NK-92 treated with Interleukin-12 subunit alpha and Interleukin-12 subunit beta, amount 100 ng/mL, for 24 hours (cell line): ENCODE results near the gene NFYA.
"Not testable (repeated sequence)": the region's sequence is repeated elsewhere in the genome, so short reads cannot be mapped to it uniquely, and the experiment has no call there.

Source experiments
- DNase-seq: peaks from one replicate; lab custom pipeline; 2025; lab: John Stamatoyannopoulos, UW

NFYA gene

DNA sequence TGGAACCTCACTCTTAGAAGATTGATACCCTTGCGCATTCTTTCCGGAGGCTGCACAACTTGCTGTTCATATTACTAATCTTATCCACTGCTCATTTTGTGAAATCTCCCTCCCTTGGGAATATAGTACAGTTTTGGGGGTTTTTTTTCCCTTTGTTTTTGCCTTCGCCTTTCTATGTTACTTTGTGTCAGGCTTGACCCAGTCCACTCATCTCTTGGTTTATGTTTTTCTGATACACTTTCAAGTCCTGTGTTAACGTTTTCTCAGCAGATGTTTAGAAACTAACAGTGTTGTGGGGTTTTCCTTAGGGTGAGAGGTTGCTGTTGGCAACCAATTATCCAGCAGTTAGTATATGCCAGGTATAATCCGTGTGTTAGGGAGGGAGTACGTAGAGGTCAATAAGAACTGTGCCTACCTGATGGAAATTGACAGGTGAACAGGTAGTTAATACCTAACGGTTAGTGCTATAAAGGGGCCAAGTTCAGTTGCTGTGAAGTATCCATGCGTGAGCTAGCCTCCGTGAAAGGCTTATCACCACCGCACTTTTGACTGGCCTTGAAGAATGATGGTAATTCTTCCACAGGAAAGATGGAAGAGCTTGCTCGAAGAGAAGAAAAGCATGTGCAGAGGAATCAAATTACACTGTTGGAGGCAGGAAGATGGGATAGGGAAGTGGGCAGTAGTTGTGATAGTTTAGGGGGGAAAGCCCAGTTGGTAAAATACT is 1.4 kb downstream of the NFYA start:
- DNase-seq = no peak

DNA sequence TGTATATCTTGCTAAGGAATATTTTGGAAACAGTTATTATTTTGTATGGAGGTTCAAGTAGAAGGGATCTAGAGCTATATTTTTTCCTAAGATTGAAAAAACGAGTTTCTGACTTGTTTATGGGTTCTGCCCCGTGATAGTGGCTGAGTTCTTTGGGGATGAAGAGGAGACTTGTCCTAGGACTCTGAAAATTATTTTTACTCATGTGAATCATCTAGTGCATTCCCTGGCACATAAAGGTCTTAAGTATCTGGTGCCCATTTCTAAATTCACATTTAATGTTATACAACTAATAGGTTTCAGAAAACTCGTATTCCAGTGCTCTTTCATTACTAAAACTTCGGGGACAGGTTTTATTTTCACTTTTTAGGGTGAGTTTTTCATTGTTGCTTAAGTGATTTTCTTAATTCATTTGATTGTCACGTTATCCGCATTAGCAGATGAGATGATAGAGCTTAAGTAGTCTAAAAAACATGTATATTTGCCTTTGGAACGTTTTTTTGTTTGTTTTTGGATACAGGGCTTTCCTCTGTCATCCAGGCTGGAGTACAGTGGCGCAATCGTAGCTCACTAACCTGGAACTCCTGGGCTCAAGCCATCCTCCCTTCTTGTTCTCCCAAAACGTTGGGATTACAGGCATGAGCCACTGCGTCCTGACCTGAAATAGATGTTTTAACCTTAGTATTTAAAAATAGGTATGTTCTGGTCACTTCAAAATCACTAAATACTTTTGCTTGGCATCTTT is 2.1 kb downstream of the NFYA start:
- DNase-seq = no peak

DNA sequence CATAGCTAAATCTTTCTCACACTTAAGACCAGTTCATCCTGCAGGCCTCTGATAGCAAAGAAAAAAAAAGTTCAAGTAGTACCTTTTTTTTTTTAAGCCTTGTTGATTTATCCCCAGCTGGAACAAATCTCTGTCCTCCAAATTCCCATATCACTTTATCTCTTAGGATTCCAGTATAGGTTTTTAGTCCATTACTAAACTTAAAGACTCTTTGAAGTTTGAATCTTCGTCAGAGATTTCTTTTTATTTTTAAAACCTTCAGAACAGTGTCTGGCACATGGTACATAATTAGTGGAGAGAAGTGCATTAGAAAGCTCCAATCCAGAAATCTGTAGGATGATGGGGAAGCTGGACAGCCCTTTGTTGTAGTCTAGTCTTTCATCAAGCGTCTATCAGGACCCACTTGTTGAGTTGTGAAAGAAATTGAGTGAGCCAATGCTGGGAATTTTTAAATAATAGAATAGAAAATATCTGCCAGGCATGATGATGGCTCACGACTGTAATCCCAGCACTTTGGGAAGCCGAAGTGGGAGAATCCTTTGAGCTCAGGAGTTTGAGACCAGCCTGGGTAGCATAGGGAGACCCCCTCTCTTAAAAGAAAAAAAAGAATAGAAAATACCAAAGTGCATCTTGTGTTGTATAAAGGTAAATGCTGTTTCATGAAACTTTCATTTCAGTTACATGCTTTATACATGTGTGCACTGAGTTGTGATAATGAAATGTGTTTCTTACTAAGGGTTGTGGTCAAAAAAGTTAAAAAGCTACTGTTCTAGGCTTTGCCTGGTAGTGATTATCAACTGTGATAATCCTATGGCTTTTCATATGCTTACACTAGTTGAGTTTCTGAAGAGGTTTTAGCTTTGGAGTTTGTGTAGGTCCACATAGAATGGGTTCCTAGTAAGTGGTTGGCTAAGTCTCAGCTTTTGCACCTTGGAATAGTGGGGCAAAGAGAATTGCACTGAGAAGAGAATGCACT is 3.2 kb downstream of the NFYA start:
- no peak for DNase-seq

DNA sequence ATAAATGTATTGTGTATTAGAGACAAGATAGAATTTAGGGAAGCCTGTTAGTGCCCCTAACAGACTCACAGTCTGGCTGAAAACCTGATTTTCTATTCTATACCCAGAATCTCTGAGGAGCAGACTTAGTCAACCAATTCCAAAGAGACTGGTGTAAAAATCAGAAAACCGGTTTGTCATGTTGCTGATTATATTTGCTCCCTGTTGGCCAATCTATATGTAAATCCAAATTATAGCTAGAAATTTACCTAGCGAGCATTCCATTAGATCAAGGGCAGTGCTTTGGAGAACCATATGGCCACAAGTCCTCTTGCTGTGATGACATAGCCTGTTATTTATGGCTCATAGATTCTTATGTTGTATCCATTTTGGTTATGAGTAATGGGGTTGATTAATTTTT is 4.8 kb downstream of the NFYA start:
- no peak for DNase-seq

DNA sequence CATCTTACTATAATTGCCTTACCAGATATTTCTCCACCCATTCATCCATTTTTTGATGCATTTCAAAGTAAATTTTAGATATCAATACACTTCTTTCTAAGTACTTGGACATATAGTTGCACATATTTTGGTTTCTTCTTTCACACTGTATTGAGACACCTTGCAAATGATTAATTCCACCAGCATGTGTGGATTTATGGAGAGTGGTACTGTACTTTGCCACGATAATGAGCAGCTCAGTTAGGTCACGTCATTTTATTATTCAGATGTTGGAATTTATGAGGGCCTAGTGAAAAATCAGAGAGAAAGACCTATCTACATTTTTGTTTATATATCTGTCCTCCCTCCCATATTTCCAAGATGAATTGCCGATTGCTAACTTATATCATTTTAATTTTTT is 5.3 kb downstream of the NFYA start:
- DNase-seq = no peak

DNA sequence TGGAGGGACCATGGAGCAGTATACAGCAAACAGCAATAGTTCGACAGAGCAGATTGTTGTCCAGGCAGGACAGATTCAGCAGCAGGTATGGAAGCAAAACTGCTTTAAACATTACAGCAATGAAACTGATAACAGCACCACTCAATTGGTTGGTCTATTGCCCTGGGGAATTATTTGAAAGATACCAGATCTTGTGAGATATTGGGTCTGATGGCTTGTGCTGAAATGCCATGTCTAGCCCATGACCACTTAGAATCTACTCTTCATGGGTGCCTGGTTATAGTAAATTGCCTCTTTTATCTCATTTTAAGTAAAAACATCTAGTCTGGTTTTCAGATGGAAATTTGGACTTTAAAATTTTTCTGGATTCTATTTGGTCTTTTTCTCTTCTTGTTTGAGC is 6.3 kb downstream of the NFYA start:
- DNase-seq = no peak

DNA sequence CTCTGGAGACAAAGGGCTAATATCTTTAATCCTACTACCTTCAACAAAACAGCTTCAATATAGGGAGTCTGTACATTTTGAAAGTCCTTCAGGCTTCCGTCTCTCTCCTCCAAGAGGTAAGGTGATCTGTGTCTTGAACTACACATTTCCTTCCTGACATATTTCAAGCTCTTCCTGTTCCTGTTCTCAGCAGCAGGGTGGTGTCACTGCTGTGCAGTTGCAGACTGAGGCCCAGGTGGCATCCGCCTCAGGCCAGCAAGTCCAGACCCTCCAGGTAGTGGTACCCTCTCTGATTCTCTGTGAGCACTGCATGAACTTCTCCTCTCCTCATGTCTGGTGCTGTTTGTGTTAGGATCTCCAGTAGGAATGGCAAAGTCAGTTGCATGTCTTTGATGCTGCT is 7.8 kb downstream of the NFYA start:
- no peak for DNase-seq

DNA sequence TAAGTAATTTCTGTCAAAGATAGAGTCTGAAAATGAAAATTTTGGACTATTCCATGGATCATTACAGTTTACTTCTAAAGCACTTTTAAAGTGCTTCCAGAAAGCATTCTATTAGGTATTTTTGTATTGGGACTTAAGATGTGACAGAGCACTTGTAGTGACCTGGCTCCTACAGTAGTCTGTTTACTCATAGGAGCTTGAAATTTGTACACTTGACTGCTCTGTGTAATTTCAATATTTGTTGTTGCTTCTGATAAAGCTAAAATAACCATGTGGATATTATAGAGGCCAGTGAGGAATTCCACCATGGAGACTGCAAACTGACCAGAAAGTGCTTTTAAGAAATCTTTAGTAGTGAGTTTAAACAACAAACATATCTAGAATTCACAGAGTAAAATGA is 10.3 kb downstream of the NFYA start:
- DNase-seq = no peak

DNA sequence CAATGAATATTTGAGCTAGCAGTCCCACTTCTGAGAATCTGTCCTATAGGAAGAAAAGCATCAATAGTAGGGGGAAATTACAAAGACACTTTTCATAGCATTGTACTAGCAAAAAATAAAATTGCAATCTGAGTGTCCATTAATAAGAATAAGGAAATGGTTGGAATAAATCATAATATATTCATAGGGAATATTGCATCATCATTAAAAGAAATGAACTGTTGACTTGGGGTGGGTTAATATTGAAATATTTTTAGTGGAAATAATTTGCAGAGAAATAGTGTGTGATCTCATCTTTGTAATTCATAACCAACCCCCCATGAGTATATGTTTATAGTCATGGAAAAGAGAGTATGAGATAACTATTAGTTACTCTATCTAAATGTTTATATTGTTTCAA is 12.4 kb downstream of the NFYA start:
- no peak for DNase-seq

DNA sequence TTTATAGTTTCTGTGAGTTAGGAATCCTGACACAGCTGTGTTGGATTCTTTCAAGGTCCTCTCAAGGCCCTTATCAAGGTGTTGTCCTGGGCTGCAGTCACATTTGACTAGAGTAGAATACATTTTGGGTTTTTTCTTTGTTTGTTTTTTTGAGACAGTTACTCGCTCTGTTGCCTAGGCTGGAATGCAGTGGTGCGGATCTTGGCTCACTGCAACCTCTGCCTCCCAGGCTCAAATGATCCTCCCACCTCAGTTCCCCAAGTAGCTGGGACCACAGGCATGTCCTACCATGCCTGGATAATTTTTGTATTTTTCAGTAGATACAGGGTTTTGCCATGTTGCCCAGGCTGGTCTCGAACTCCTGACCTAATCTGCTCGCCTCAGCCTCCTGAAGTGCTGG is 15.7 kb downstream of the NFYA start:
- no peak for DNase-seq

DNA sequence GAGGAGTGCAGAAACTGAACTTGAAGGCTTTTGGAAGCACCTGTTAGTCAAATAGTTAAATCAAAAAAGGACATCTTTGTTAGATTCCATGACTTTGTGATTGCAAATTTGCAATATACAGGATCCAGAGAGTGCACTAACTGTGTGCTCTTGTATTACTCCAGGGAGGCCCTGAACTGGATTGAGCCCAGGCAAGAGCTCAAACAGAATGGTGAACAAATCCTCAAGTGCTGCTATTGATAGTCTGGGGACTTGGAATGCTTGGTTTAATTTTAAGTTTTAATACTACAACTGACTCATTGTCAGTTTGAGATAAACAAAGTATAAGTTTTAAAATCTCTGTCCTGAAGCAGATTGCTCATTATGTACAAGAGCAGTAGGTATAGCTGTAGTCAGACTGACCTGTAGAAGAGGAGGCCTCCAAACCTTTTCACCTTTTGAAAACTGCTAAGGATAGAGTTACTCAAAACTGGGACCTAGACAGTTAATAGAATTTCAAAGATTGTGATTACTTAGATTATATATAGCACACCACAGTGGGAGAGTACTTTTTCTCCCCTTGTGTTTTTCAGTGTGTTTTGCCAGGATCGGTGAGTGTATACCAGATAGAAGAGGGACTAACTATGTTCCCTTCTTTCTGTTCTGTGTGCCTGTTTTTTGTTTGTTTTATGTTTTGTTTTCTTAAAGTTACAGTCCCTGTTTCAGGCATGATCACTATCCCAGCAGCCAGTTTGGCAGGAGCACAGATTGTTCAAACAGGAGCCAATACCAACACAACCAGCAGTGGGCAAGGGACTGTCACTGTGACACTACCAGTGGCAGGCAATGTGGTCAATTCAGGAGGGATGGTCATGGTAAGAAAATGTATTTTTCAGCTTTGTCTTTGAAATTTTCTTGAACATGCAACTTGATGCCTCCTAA is 18.3 kb downstream of the NFYA start:
- DNase-seq = no peak

DNA sequence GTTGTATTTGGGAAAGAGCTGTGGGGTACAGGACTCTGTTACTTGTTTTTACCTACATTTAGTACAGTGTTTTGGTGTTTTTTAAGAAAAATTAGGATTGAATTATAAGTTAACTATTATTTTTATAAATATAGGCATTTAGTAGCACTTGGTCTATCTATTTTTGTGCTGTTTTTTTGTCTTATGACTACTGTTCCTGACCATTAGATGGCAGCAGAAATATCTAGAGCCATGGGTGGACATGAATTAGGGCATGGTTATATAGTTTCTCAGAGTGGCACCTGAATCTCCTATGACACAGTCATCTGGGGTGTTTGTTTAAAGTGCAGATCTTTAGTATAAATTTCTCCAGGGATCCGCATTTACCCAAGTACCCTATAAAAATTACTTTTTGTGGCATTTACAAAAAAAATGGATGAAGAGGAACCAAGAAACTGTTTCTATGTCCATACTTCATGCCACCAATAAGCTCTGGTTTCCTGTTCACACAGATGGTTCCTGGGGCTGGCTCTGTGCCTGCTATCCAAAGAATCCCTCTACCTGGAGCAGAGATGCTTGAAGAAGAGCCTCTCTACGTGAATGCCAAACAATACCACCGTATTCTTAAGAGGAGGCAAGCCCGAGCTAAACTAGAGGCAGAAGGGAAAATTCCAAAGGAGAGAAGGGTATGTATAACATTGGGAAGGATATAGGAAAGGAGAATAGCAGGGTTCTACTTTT is 19.8 kb downstream of the NFYA start:
- DNase-seq = no peak

DNA sequence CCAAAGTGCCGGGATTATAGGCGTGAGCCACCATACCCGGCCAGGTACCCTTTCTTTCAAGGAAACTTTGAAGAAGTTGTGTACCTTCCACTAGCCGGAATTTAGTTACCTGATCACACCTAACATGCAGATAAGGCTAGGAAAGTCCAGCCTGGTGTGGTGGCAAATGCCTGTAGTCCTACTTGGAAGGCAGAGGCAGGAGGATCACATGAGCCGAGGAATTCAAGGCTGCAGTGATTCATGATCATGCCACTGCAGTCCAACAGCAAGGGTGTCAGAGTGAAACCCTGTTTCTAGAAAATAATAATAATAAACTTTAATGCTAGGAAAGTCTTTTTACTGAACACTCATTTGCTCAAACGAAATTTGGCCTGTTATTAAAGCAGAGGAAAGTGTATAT is 21.0 kb downstream of the NFYA start:
- no peak for DNase-seq

DNA sequence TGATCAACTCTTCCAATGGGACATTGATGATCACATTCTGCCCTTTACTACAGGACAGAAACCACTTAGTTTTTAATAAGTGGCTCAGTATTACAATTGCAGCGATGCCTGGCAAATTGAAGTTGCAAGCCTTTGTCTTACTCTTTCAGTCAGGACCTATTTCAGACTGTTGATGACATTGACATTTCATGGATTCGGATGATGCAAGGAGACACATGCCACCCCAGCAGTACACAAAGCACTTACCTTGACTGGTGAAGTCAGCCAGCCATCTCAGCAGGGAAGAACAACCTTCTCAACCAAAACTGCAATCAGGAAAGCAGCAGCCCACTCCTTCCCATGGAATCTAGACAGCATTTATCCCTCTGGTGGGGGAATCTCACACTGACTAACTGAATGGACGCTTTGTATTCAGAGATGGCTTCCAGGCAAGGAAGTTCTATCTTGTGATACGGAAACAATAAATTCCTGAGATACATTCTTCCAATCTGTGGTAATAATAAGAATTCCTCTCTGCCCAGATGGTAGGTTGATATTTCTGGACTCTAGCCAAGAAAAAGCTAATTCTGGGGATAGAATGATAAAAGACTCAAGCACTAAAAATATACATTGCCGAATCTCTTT is 24.8 kb downstream of the NFYA start:
- no peak for DNase-seq

DNA sequence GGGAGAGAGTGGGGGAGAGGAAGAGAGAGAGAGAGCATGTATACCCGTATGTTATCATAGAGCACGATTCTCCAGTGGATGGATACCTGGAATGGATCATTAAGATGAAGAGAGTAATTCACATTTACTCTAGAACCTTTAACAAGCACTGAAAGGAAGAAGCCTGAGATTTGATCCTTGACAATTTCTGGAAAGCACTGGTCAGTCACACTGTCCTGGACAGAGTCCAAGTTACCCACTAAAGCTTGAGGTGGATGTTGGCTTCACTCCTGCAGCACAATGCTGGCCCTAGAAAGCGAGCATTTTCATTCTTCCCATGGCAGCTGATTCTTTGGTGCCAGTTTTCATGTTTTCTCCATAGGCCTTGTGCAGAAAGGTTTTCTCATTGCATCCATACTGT is 25.6 kb downstream of the NFYA start:
- no peak for DNase-seq

DNA sequence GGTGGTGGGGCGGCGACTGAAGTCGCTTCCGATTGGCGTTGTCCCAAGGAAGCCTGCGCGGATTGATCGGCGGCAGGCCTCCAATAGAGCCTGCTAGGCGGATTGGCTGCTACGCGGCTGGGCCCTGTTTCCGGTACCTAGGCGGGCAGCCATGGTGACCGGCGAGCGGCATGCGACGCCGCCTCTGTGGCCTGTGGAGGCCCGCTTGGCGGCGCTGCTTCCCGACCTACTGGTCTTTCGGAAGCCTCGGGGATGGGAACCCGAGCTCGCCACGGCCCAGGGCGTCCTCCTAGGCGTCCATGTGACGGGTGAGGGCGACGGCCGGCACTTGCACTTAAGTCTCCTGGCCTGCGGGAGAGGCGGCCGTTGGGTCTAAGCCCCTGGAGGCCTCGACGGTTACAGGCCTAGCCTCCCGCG is 28.1 kb downstream of the NFYA start:
- no peak for DNase-seq

DNA sequence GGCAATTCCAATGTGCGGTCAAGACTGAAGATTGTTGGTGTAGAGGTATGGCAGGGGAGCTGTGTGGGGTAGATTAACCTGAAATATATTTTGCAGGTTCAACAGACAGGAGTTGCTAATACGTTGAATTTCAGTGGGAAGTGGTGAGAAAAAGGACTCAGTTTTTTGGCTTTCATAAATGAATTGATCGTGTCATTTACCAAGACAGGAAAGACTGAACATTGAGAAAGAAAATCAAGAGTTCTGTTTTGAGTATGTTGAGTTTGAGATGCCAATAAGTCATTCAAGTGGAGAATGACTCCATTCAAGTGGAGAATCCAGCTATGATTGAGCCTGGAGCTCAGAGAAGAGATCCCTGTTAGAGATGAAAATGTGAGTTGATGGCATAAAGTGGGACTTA is 31.1 kb downstream of the NFYA start:
- DNase-seq = no peak

DNA sequence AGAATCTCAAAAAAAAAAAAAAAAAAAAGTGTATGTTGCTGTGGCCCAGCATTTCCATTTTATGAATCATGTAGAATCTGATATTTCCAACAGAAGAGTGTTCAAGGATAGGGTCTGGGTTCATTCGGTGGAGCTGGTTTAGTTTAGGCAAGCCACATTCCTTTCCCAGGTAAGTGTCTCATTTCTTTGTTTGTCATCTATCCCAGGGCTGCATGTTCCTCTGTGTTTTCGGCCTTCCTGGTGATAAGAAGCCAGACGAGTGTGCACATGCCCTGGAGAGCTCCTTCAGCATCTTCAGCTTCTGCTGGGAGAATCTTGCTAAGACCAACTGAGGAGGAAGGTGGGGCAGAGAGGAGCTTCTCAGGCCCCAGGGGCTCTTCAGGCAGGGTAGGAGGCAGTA is 38.2 kb downstream of the NFYA start:
- DNase-seq = no peak

DNA sequence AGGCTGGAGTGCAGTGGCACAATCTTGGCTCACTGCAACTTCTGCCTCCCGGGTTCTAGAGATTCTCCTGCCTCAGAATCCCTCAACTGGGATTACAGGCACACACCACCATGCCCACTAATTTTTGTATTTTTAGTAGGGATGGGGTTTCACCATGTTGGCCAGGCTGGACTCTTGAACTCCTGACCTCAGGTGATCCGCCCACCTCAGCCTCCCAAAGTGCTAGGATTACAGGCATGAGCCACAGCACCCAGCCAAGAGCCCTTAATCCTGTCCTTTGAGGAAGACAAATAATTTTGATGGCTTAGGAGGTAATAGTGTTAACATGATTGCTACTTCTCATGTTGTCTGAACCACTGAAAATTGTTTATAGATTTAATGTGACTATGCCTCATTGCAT is 42.3 kb downstream of the NFYA start:
- not testable (repeated sequence) for DNase-seq

DNA sequence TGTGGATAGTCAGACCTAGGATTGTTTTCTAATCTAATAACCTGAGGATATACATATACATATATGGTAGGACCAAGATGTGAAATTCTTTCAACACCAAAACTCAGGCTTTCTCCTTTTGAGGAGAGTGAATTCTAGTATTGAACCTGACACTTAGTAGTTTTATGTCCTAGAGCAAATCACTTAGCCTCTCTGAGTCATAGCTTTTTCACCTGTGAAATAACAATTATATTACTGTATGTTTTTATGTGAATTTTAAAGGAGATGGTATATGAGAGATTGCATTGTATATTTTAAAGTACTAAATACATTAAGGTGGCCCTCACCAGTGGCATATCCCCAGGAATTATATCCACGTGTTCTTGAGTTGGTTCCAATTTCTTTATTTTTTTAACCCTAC is 46.7 kb downstream of the NFYA start:
- DNase-seq = no peak
